GM21528 (cell line): ENCODE data around the gene NKD1.
"Not testable (repeated sequence)": the region's sequence is repeated elsewhere in the genome, so short reads cannot be mapped to it uniquely, and the experiment has no call there.

Experiments used
- ATAC-seq: cut with Tn5 transposase; IDR thresholded peaks from one replicate; pipeline ENCODE4 v1.9.1; 2021; ENCODE audit warnings: mild to moderate bottlenecking, moderate library complexity; ENCODE audit not compliant: unreplicated experiment, low FRiP score

Gene NKD1

DNA sequence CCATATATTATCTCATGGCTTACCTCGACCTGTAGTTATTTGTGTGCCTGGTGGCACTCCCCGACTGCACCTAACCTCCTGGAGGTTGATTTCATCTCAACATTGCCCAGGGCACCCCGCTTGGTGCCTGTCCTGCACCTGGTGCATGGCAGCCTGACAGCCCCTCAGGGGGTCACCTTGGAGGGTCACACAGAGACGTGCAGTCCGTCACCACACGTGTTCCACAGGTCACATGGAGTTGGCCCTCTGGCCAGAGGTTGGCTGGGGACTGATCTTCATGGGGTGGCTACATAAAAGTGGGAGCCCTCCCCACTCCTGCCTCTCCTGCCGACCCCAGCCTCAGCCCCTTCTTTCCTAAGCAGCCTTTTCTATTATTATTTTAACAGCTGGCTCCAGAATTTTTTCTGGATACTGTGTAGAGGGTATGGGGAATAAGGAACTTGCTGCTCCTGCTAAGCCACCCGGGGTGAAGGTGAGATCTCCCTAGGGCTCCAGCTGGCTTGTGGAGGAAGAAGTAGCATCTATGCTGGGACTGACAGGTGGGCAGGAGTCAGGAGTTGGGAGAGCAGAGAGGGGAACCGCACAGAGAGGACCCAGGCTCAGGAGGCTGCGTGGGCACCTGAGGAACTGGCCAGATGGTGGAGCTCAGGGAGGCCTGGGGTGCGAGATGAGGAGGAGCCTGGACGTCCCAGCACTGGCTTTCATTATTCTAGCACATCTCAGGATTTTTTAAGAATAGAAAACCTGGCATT, 12.5 kb upstream of the NKD1 start:
- ATAC-seq, result no peak

DNA sequence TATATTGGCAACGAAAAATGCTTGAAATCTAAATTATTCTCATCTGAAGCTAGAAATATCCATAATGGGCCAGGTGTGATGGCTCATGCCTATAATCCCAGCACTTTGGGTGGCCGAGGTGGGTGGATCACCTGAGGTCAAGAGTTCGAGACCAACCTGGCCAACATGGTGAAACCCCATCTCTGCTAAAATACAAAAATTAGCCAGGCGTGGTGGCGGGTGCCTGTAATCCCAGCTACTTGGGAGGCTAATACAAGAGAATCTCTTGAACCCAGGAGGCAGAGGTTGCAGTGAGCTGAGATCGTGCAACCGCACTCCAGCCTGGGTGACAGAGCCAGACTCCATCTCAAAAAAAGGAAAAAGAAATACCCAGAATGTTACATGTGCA, 11.9 kb upstream of the NKD1 start:
- ATAC-seq, result not testable (repeated sequence)

DNA sequence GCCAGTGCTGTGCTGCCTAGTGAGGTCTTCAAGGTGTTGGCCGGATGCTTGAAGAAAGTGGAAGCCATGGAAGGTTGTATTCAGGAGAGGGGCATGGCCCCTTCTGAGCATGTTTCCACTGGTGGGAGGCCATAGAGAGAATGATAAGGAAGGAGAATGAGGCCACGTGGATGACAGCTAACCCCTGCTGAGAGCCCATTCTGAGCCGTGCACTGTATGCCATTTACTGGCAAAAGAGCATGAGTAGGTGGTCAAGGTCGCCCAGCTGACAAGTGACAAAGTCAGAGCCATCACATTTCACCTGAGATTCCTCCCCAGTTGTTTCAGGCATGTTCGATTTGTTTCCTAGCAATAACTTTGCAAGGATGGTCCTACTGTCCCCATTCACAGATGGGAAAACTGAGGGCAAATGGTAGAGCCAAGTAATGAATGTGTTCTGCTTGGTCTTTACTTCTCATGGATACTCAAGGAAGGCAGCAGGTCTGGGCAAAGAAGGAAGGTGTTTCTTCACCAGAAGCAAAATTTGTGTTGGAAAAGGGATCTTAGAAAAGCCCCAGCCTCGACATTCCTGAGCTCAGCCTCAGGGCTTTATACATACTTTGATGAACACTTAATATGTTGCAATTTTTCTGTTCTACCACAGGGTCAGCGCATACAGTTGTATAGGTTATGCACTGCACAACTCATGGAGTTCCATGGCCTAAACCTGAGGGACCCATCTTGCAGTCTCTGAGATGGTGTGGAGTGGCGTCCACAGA, 10.5 kb upstream of the NKD1 start:
- ATAC-seq, result no peak

DNA sequence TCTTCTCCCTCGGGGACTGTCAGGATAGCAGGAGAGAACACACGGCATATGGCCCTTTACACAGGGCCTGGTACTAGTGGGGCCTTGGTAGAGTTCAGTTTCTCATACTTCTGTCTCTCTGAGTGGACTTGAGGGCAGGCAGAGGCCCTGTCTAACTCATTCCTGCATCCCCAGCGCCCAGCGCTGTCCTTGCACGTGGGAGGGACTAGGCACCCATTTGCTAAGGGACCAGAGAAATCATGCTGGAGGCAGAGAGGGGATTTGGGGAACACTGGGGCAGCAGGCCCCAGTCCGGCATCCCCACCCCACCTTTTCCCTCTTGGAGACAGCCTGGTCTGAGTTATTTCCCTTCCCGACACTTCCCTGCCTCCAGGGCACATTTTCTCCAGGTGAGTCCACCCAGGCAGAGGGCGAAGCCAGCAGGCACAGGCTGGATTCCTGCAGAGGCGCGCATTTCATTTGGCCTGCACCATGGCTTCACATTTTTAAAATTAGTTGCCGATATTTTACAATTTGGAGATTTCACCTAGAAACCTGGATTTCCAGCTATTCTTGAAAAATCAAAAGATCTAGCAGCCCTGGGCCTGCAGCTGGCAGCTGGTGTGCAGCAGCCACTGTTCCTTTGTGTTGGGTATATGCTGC, 9.7 kb upstream of the NKD1 start:
- no peak for ATAC-seq

DNA sequence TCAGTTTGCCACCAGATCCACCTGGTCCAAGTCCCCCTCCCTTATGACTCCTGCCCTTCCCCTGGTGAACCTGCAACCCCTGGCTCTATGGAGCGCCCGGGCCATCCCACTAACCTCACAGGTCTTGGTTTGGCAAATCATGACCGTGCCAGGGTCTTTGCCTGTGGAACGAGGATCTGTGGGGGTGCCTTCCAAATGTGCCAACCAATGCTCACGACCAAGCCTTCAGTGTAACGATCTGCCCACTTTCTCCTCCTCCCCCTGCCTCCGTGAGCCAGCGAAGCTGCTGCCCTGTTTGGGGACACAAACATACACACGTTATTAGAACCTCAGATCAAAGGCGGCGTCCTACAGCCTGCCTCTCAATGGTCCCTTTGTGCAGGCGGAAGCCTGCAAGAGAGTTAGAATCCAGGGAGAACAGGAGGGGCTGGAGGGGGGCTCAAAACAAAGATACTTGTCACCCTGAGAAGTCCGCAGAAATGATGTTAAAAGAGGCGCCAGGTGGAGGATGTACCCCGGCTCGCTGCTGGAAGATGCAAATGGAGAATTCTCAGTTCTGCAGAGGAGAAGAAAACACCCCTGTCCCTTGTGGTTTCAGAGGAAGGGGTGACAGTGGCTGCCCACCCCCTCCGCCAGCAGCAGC, 9.0 kb upstream of the NKD1 start:
- ATAC-seq, result no peak

DNA sequence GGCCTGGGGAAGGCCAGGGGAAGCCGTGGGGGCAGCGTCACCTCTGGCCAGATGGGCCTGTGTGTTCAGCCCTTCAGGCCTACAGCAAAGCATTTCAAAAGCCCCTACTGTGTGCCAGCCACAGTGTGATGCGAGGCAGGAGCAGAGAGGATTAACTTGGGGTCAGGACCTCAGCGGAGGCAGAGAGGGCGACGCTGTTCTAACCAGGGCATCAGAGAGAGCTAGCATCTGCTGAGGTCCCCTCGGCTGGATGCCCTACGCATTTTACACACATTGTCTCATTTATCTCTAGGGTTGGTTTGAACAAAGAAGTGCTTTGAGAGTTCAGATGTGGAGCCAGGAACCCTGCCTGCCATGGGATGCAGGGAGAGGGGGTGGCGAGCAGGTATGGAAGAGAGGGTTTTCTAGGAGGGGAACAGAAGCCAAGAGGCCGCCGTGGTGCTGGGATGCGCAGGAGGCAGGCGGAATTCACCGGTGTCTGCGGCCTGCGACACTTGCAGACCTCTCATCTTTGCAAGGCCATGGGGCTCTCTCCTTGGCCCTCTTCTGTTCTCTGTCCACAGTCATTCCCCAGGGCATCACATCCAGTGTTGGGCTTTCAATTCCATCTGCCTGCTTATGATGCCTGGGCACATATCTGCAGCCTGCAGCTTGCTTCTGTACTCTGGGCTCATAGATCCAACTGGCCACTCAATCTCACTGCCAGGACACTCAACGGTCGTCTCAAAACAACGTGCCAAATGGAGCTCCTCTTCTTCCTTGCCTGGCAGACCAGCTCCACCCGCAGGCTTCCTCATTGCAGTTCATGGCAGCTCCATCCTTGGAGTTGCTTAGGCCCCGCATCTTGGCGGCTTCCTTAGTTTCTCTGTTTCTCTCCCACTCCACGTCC, 8.1 kb upstream of the NKD1 start:
- ATAC-seq, result no peak

DNA sequence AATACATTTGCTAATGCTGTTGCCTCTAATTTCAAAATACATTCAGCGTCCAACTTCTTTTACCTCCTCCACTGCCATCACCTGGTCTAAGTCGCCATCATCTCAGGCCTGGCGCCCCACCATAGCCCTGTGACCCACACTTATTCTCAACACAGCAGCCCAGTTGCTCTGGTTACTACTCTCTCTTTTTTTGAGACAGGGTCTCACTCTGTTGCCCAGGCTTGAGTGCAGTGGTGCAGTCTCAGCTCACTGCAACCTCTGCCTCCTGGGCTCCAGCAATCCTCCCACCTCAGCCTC, 7.5 kb upstream of the NKD1 start:
- no peak for ATAC-seq

DNA sequence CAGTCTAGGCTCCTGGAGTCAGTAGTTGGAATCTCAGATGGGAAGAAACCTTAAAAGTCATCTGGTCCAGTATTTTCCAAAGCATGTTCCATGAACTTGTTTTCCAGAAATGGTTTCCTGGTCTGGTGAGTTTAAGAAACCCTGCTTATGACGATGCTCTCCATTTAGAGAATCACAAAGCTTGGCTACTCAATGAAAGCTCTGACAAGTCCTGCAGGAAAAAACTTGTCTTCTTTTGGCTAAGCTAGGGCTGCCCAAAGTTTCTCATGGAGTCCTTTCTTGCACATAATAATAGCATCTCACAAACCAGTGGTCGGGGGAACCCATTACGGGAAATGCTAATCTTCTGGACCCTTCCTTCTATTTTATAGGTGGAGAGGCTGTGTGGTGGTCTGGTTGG, 5.5 kb upstream of the NKD1 start:
- ATAC-seq, result no peak

DNA sequence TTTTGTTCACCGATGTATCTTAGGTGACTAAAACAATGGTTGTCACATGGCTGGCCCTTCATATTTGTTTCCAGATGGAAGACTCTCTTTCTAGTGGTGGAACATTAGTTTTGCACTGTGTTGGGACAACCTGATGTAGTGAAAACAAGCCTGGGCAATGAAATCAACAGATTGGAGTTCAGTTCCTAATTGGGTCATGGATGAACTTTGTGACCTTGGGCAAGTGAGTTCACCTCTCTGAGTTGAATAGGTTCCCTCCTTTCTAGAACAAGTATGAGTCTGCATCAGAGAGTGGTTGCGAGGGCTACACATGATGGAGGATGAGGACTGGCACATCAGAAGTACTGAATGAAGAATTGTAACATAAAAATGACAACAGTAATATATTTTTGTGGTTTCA, 2.1 kb upstream of the NKD1 start:
- no peak for ATAC-seq

DNA sequence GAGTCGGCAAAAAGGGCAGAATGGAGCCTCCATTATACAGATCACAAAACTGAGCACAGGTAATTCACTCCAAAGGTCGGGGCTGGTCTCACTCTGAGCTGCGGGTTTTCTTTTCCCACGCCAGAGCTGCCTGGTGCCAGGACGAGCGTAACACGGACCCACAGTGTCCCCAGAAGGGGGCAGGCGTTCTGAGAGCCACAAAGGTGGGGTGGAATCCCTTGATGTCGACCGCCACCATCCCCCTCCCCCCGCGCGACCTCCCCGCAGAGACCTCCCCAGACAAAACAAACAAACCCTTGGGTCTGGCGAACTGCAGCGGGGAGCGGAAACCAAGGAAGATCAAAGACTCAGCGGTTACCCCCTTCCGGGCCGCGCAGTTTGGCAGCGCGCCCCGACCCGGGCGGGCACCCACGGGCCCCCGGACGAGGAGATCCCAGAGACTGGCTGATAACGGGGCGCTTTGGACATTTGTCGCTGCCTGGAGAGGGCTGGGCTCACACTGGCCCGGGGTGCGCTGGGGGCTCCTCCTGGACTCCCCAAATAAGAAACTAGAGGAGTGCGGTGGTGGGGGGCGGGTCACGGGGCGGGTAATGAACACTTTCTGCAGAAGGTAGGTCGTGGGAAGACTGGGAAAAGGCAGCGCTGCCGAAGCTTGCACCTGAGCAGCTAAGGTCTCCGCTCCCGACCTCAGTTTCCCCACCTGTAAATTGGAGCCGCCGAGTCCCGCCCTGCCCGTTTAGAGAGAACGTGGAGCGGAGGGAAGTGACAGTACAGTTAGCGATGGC, 664 bp upstream of the NKD1 start:
- ATAC-seq, result no peak

DNA sequence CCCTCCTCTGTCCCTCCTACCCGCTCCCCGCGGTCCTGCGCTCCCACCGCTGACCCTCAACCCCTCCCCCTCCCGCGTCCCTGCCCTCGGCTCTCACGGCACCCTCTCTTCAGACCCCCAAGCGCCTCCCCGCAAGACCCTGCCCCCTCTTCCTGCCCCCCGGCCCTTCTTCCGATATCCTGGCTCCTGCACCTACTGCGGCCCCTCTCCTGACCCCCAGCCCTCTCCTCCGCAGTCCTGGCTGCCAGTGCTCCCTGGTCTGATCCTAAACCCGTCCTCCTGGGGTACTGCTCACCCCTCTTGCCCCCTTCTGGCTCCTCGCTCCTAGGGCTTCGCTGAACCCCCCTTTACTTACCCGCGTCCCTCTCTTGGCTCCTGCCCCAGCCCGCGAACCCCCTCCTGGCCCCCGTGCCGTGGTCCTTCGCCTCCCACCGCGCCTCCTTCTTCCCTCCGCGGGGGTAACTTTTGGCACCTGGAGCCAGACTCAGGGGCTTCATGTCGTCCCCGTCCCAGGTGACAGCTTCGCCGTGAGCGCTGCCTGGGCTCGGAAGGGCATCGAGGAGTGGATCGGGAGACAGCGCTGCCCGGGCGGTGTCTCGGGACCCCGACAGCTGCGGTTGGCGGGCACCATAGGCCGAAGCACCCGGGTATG, 839 bp downstream of the NKD1 start:
- ATAC-seq, result no peak

DNA sequence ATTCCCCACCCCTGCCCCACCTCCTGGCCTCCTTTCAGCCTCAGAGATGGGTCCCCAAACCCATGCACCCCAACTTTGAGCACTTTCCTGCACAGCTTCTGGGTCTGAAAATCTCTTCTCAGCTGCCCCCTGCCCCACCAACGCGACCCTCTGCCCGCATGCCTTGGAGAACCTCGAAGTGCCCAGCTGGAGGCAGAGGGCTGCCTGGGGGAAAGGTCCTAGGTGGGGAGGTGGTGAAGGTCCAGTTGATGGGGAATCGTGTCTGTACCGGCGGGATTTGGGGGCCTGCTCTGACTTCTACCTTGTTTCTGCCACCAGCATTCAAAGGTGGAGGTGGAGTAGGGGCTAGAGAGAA, 1.3 kb downstream of the NKD1 start:
- ATAC-seq, result no peak

DNA sequence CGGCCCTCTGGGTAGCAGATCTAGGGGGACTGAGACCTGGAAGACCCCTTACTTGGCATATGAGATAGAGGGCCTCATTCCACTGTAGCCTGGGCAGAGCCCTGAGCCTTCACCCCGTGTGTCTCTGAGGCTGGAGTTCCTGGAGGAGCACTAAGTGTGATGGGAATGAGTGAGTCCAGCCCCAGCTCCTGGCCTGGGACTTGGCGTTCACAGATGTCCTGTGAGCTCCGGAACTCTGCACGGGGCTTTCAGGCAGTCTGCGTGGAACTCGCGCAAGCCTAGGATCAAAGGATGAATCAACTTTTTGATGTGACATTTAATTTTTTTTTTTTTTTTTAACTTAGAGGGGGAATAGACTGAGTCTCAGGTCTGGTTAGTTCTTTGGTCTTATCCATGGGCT, 1.8 kb downstream of the NKD1 start:
- ATAC-seq, result no peak

DNA sequence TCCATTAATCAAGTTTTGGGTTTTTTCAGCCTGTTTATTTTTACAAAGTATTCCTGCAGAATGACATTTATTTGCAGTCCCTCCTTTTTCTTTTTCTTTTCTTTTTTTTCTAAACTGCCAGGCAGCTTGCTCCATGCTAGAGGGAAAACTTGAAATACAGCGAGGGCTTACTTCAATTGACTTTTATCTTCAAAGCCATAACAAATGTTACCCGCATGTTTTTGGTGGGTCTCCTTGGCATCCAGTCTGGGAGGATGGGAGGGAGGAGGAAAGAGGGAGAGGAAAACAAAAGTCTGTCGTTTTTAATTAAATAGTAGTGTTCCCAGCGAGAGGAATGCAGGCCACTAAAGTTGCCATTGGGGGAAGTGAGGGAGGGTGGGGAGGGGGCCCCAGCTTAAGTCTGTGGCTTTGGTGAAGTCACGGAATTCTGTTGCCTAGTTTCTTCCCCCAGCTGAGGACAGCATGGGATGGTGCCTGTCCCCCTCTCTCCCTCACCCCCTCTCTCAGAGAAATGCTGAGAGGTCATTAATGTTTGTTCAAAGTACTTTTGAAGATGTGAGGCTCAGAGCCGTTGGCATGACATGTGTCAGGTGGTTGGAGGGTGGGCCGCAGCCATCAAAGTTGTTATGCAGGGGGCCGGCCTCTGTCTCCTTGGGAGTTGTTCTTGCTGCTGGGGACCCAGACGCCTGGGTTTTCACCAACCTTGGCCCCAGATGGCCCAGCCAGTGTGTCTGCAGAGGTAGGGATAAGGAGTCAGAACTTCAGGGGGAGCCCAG, 2.9 kb downstream of the NKD1 start:
- ATAC-seq, result no peak

DNA sequence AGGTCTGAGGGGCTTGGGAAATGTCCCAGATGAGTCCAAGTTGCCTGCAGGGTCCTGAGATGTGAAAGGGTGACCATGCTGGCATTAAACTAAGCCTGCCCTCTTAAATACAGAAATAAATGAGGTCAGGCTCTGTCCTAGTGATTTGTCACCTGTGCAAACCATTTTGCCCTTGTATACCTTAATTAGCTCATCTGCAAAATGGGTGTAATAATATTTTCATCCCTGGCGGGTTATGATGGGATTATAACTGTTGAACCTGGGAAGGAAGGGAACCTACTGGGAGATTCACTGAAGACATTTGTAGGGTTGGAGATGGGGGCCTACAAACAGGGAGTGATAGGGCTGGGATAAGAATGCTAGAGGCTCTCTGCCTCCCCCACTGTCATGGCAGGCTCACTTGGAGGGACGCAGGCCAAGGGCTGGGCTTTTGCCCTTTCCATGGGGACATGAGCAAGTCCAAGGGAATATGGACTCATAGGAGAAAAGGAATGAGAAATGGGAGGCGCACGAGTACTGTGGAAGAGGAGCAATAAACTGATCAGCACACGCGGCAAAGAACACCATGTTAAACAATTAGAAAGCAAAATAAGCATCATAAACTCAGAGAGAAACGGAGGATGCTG, 4.4 kb downstream of the NKD1 start:
- ATAC-seq, result no peak

DNA sequence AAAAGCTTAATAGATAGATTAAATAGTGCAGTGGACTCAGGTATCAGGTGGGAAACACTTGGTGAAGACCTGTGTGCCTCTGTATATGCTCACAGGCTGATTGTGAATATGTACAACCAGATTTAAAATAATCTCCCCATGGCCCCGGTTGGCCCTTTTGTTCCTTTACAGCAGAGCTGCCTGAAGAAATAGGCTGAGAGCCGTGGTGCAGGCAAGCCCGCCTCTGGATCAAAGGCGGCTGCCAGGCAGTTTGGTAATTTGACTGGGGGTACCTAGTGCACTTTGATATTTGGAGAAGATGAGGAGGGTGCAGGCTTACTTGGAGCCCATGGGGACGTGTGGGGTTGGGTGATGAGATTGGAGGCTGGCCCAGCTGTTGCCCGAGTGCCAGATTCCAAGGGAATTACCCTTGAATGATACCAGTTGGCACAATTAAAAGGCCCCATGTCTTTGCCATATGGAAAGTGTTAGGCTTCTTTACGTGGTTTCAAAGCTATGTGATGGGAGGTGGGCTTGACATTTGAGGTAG, 5.0 kb downstream of the NKD1 start:
- ATAC-seq, result no peak

DNA sequence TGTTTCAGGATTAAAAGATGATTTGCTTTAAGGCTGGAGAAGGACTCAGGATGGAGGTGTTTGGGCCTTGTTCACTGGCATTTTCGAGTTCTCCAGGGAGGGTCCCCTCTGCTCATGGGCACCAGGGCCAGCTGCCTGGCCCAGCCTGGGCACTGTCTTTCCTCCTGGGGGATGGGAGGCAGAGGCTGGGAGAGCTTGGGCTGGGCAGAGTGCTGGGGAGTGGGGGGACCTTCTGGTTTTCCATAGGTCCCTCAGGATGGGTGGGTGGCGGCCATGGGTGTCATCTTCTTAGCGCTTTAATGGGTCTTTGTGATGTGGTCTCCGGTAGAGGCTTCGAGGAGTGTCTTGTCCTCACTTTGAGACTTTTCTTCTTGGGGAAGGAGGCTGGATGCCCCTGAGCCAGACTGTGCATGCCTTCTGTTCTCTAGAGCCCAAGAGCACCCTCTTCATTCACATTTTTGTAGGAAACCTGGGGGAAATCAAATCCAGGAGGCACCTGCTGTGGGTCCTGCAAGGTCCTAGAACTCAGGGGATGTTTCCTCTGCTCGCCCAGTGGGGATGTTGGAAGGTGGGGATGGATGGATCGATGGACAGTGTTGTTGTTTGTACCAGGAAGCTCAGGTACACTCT, 5.7 kb downstream of the NKD1 start:
- ATAC-seq, result no peak
